Stomach smooth muscle (tissue), 2 donors: ENCODE data around the gene DEPP1.

Experiments
- H3K27ac ChIP-seq: one replicate; pipeline ENCODE4 v1.7.0; 2013; ENCODE audit warnings: mild to moderate bottlenecking, low read length, inconsistent platforms
- H3K27me3 ChIP-seq, 2 donors: one replicate each; pipeline ENCODE4 v1.7.0; 2013; ENCODE audit warnings: low read length in 2 of 2; ENCODE audit not compliant: insufficient read depth in 2 of 2, control insufficient read depth in 1 of 2
- H3K36me3 ChIP-seq, 2 donors: one replicate each; pipeline ENCODE4 v1.7.0; 2013; ENCODE audit warnings: low read length in 2 of 2; ENCODE audit not compliant: control insufficient read depth in 2 of 2, insufficient read depth in 2 of 2
- H3K4me1 ChIP-seq: one replicate; pipeline ENCODE4 v1.7.0; 2013; ENCODE audit warnings: low read length; ENCODE audit not compliant: control insufficient read depth, insufficient read depth
- H3K4me3 ChIP-seq, 2 donors: one replicate each; pipeline ENCODE4 v1.7.0; 2013; ENCODE audit warnings: low read length in 2 of 2
- H3K9ac ChIP-seq, 2 donors: one replicate each; pipeline ENCODE4 v1.7.0; 2013; ENCODE audit warnings: low read length in 2 of 2, mild to moderate bottlenecking in 1 of 2
- H3K9me3 ChIP-seq, 2 donors: one replicate each; pipeline ENCODE4 v1.7.0; 2013; ENCODE audit warnings: low read length in 2 of 2; ENCODE audit not compliant: control insufficient read depth in 2 of 2
- donor health status: healthy.
- donor health status: Pancreatic carcinoma.

Gene DEPP1

DNA sequence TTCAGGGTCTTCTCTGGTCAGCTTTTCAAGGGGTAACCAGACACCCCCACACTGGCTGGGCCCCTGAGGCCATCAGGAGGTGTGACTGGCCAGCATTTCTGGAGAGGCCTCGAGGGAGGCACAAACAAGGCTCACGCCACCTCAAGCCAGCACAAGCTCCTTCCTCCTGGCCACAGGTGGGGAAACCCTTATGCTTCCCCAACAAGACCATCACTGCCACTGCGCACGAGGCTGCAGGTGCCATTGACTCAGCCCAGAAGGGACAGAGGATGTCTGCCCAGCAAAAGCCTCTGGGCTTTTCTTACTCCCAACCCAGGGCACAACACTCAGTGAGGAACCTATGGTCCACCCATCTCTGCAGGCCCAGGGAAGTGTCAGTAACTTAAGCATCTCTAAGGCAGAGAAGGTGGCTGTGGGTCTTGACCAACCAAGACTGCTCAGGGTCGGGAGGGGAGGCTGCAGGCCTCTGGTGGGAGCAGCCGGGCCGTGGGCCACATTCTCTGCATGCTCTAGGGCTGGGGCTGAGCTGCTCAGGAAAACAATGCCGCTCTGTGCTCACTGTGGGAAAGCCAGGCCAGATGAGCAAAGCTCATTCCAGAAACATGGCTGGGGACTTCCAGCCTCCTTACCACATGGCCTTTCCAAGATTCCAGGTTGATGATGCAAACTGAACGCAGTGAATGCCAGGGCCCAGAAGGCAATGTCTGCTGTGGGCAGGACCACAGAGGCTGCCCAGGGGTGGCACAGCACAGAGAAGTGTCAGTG lies 43.2 kb downstream of the DEPP1 start:
- H3K4me3 ChIP-seq = no peak overlapping the region
- no peak overlapping the region for H3K9ac ChIP-seq
- no peaks in the 10 kb centered on the region for H3K36me3 ChIP-seq
- H3K9me3 ChIP-seq = no peaks in the 10 kb centered on the region
- H3K27me3 ChIP-seq = no peaks in the 10 kb centered on the region
- no peak overlapping the region for H3K27ac ChIP-seq
- peaks cover 25% of the 10 kb centered on the region for H3K4me1 ChIP-seq

DNA sequence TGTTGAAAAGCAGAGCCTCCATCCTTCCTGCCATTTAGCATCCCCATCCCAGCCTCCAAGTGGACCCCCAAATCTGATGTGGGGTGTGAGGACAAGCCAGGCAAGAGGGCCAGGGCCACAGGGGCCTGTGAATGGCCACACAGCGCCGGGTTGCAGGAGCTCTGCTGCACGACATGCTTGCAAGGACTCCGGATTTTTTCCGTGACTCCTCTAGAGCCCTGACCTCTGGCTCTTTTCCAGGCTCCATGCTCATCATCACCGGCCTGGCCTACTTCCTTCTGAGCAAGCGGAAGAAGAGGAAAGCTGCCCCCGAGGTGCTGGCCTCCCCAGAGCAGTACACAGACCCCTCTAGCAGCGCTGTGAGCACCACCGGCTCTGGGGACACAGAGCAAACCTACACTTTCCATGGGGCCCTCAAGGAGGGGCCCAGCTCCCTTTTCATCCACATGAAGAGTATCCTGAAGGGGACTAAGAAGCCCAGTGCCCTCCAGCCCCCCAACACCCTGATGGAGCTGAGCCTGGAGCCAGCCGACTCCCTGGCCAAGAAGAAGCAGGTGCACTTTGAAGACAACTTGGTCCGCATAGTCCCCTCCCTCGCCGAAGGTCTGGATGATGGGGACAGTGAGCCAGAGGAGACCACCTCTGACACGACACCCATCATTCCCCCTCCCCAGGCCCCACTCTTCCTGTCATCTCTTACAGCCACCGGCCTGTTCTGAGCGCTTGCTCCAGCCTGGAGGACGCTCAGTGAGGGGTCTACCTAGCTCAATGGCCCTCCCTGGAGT lies 44.0 kb downstream of the DEPP1 start:
- Histone ChIP-seq H3K27ac (no peak overlapping the region), H3K9me3 (no peaks in the 10 kb centered on the region), H3K27me3 (no peaks in the 10 kb centered on the region), H3K4me1 (peaks cover 25% of the 10 kb centered on the region), H3K36me3 (no peaks in the 10 kb centered on the region), H3K4me3 (no peak overlapping the region), H3K9ac (no peak overlapping the region)

DNA sequence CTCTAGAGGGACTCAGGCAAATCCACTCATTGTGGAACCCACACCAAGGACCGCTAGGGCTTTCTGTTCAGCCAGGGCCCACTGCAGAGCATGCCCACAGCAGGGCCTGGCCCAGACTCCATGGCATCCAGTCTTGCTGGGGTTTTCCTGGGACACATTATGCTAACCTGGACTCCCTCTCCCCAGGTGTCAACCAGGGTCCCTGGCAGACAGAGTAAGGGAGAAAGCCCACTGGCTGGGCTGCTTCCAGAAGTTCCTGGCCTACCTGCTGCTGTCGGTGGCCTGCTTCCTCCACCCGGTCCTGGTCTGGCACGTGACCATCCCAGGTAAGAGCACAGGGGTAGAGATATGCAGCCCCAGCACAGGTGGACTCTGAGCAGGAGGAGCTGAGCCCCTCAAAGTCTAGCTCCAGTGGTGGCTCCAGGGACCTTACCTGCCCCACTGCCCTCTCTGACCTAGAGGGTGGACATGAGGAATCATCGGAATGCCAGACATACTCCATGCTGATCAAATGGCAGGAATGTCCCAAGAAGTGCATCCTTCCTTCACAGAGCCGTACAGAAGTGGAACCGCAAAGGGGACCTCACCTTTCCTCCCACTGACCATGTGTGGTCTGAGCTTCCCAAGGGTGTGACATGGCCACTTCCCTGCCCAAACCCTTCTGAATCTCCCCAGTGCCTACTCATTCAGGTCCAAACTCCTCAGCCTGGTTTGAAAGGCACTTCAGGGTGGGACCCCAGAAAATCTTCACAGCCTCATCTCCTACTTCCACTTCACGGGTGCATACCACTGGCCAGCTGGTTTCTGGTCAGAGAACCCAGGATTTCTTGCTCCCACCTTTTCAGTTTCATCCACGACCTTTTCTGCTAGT lies 44.9 kb downstream of the DEPP1 start:
- no peaks in the 10 kb centered on the region for H3K9me3 ChIP-seq
- H3K36me3 ChIP-seq = no peaks in the 10 kb centered on the region
- H3K9ac ChIP-seq = no peak overlapping the region
- H3K4me1 ChIP-seq = peaks cover 25% of the 10 kb centered on the region
- H3K4me3 ChIP-seq = no peak overlapping the region
- no peak overlapping the region for H3K27ac ChIP-seq
- no peaks in the 10 kb centered on the region for H3K27me3 ChIP-seq

DNA sequence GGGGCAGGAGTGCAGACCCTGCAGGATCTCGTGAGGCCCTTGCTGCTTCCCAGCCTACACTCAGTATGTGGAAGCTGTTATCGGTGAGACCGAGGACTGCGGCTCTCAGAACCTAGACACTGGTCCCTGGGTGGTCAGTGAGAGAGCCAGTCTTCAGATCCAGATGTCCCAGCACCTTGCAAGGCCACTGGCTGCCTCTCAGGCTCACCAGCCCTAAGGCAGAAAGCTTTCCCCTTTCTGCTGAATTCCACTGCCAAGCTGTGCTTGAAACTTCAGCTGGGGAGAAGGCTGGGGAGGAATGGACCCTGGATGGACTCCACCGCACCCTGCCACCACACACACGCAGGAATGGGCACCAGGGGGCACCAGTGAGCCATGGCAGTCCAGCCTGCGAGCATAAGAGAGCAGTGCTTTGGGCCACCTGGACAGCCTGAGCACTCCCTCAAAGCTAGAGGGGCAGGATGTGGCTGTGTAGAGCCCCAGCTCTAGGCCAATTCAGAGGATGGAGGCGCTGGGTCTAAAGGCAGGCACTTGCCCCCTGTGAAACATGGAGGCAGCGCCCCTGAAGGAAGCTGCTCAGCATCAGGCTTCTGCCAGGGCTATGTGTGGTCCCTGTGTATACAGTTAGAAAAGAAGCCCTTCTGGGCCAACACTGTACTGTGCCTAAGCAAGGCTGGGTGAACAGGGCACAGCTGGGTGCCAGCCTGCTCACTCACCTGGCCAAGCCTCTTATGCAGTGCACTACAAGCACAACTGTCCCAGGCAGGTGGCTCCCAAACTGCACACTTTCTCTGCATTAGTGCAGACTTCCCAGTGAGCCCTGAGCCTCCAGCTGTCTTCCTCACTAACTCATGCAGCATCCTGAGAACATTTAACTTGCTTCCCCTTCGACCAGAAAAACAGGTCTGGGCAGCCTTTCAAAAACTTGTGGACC lies 45.8 kb downstream of the DEPP1 start:
- Histone ChIP-seq H3K36me3 (no peaks in the 10 kb centered on the region), H3K9ac (no peak overlapping the region), H3K27ac (no peak overlapping the region), H3K9me3 (no peaks in the 10 kb centered on the region), H3K4me1 (peaks cover 25% of the 10 kb centered on the region), H3K4me3 (peak overlapping the region in 1 of 2 donors; percentile 15), H3K27me3 (no peaks in the 10 kb centered on the region)

DNA sequence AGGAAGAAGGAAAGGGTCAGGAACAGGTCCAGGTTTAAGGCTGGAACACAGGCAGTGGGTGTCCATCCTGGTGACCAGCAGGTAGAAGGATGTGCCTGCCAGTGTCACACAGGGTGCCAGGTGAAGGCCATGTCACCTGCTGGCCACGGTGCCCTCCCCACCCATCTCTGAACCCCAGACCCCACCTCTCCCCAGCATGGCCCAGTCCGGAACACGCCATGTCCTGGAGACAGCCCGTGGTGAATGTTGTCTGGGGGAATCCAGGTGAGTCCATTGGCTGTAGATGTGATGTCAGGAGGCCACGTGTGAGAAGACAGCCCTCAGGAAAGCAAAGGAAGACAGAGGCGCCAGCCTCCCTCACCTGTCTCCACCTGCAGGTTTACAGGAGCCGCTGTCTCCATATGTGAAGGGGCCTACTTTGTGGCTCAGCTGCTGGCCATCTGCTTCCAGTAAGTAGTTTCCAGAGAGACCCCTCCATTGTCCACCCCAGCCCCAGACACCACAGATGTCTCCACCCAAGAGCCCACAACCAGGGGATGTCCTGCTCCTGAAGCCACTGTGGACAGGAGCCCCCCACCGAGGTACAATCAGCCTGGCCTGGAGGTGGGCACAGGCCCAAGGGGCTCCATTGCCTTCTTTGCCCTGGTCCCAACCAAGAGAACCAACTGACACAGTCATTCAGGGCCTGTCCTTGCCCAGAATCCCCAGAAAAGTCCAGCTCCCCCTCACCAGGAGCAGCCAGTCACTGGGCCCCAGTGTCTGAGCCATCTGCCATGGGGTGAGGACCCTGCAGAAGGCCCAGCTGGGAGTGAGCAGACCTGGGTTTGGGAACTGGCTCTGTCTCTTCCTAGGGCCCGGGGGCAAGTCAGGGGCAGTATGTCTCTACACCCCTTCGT lies 46.7 kb downstream of the DEPP1 start:
- H3K4me1 ChIP-seq = peaks cover 25% of the 10 kb centered on the region
- H3K36me3 ChIP-seq = no peaks in the 10 kb centered on the region
- no peak overlapping the region for H3K27ac ChIP-seq
- no peaks in the 10 kb centered on the region for H3K27me3 ChIP-seq
- H3K9me3 ChIP-seq = no peaks in the 10 kb centered on the region
- H3K4me3 ChIP-seq = no peak overlapping the region
- no peak overlapping the region for H3K9ac ChIP-seq

GRCh38 chr10:44930904-44931620 lies 47.5 kb downstream of the DEPP1 start:
- H3K27ac ChIP-seq = no peak overlapping the region
- no peaks in the 10 kb centered on the region for H3K9me3 ChIP-seq
- H3K4me3 ChIP-seq = no peak overlapping the region
- H3K4me1 ChIP-seq = peaks cover 22% of the 10 kb centered on the region
- H3K27me3 ChIP-seq = no peaks in the 10 kb centered on the region
- H3K9ac ChIP-seq = no peak overlapping the region
- no peaks in the 10 kb centered on the region for H3K36me3 ChIP-seq

GRCh38 chr10:44929356-44930255 lies 49.0 kb downstream of the DEPP1 start:
- peaks cover 0 to 2% of the 10 kb centered on the region in 2 donors for H3K27me3 ChIP-seq
- no peak overlapping the region for H3K9ac ChIP-seq
- no peak overlapping the region for H3K27ac ChIP-seq
- no peaks in the 10 kb centered on the region for H3K9me3 ChIP-seq
- no peak overlapping the region for H3K4me3 ChIP-seq
- peaks cover 11% of the 10 kb centered on the region for H3K4me1 ChIP-seq
- no peaks in the 10 kb centered on the region for H3K36me3 ChIP-seq

DNA sequence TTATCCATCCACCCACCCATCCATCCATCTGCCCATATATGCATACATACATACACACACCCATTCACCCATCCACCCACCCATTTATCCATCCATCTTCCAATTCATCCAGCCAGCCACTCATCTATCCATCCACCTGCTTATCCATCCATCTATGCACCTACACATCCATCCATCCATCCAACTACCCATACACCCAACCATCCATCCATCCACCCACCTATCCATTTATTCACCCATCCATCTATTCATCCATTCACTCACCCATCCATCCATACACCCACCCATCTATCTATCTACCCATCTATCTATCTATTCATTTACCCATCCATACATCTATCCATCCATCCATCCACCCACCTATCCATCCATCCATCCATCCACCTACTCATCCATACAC lies 50.1 kb downstream of the DEPP1 start:
- no peak overlapping the region for H3K9ac ChIP-seq
- no peaks in the 10 kb centered on the region for H3K9me3 ChIP-seq
- H3K27ac ChIP-seq = no peak overlapping the region
- no peaks in the 10 kb centered on the region for H3K36me3 ChIP-seq
- no peak overlapping the region for H3K4me3 ChIP-seq
- H3K4me1 ChIP-seq = peaks cover 11% of the 10 kb centered on the region
- H3K27me3 ChIP-seq = peaks cover 0 to 2% of the 10 kb centered on the region in 2 donors
